Measurements from ENCODE around the gene IL17REL. TPM values are rescaled to one million over a fixed set of nuclear protein-coding genes. Genes with fewer than 3 reads are reported as not detected.

Gene IL17REL
- total RNA-seq, 1 experiment from 2014 or later: 0.24 TPM

DNA sequence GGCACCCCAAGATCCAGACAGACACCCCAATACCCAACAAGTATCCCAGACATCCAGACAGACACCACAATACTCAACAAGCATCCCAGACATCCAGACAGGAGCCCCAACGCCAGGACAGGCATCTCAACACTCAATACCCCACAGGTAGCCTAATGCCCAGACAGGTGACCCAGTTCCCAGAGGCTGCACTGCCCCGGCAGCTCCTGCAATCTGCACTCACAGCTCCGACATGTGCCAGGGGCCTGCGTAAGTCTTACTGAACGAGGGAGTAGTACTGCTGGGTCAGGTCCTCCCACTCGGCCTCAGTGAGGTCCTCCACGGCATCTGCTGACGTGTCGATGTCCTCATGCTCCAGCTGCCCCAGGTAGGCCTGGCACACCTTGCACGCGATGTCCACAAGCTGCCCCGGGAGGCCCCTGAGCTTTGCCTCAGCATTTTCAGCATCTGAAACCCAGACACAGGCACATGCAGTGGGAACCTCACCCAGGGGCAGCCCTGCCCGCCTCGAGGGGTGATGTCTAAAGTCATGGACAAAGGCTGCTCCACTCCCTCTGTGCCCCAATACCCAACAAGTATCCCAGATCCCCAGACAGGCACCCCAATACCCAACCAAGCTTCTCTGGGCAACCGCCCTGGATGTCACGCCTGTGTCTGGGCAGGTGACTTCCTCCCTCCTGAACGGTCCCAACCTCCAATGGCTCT lies 28.9 kb upstream of the IL17REL start:
- ChIA-PET CTCF (interaction anchor here (0.6 to 1.1 kb wide), 2 partner anchors 11 to 18 kb away, joined by 3 to 4 read pairs; no protein-coding TSS in a partner anchor), POLR2A (no interaction called here)
- H3K4me1 Mint-ChIP-seq: no peaks in the 10 kb centered on the region
- no peak overlapping the region for H3K27ac Mint-ChIP-seq
- no peak for DNase-seq (ENCODE audit: low spot score)
- TF ChIP-seq IRF2 (CRISPR knock-in tag; IDR thresholded peaks at IDR 0.05; ENCODE audit: borderline replicate concordance, low read depth) (no peak), CREM (CRISPR knock-in tag; IDR thresholded peaks at IDR 0.05) (no peak), ZNF219 (CRISPR knock-in tag; IDR thresholded peaks at IDR 0.05; ENCODE audit: borderline replicate concordance) (no peak), TEAD4 (CRISPR knock-in tag; IDR thresholded peaks at IDR 0.05) (no peak), TP53 (CRISPR knock-in tag; IDR thresholded peaks at IDR 0.05) (no peak), ZSCAN18 (CRISPR knock-in tag; IDR thresholded peaks at IDR 0.05) (no peak), MYBL2 (CRISPR knock-in tag; IDR thresholded peaks at IDR 0.05) (no peak), E2F5 (CRISPR knock-in tag; IDR thresholded peaks at IDR 0.05) (no peak), CTCF (IDR thresholded peaks at IDR 0.05) (no peak), TCF7 (CRISPR knock-in tag; IDR thresholded peaks at IDR 0.05; ENCODE audit: low read depth) (no peak), OVOL2 (CRISPR knock-in tag; IDR thresholded peaks at IDR 0.05; ENCODE audit: borderline replicate concordance) (no peak), E2F1 (CRISPR knock-in tag; IDR thresholded peaks at IDR 0.05) (no peak), GTF2I (CRISPR knock-in tag; conservative IDR thresholded peaks at IDR 0.05) (no peak)
- H3K27me3 Mint-ChIP-seq (ENCODE audit: low read depth): no peaks in the 10 kb centered on the region
- H3K9me3 Mint-ChIP-seq: peaks cover 14% of the 10 kb centered on the region
- no peak overlapping the region for H3K4me3 Mint-ChIP-seq
- no peak for ATAC-seq
- H3K36me3 Mint-ChIP-seq: no peaks in the 10 kb centered on the region

GRCh38 chr22:50040717-50041116 lies 28.2 kb upstream of the IL17REL start:
- no peaks in the 10 kb centered on the region for H3K27me3 Mint-ChIP-seq (ENCODE audit: low read depth)
- H3K9me3 Mint-ChIP-seq: peaks cover 14% of the 10 kb centered on the region
- H3K4me1 Mint-ChIP-seq: no peaks in the 10 kb centered on the region
- no peaks in the 10 kb centered on the region for H3K36me3 Mint-ChIP-seq
- H3K27ac Mint-ChIP-seq: no peak overlapping the region
- DNase-seq (ENCODE audit: low spot score) (no peak), ATAC-seq (no peak)
- ChIA-PET POLR2A (no interaction called here), CTCF (interaction anchor here (0.6 to 1.1 kb wide), 2 partner anchors 10 to 19 kb away, joined by 3 to 4 read pairs; no protein-coding TSS in a partner anchor)
- H3K4me3 Mint-ChIP-seq: no peak overlapping the region
- TF ChIP-seq, protein P1, sequence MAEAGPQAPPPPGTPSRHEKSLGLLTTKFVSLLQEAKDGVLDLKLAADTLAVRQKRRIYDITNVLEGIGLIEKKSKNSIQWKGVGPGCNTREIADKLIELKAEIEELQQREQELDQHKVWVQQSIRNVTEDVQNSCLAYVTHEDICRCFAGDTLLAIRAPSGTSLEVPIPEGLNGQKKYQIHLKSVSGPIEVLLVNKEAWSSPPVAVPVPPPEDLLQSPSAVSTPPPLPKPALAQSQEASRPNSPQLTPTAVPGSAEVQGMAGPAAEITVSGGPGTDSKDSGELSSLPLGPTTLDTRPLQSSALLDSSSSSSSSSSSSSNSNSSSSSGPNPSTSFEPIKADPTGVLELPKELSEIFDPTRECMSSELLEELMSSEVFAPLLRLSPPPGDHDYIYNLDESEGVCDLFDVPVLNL (CRISPR knock-in tag; IDR thresholded peaks at IDR 0.05; ENCODE audit: borderline replicate concordance, low read depth): no peak
- TF ChIP-seq CTCF (IDR thresholded peaks at IDR 0.05) (no peak), JAZF1 (CRISPR knock-in tag; IDR thresholded peaks at IDR 0.05) (no peak), ZNF425 (CRISPR knock-in tag; conservative IDR thresholded peaks at IDR 0.05) (no peak), RORB (CRISPR knock-in tag; IDR thresholded peaks at IDR 0.05) (no peak), ETV6 (CRISPR knock-in tag; IDR thresholded peaks at IDR 0.05) (no peak), CREM (CRISPR knock-in tag; IDR thresholded peaks at IDR 0.05) (no peak), EMX1 (CRISPR knock-in tag; IDR thresholded peaks at IDR 0.05) (no peak), ZBTB43 (CRISPR knock-in tag; IDR thresholded peaks at IDR 0.05) (no peak)

Data from WTC11 (cell line).